Nephron (organoid): ENCODE results near the gene CCL27.
A peak's percentile ranks its signal among the peaks of the same experiment; 100 is the strongest.

Source experiments
- H3K27ac Mint-ChIP-seq, 3 experiments: 2 replicates each; pipeline ENCODE4 v1.8.0; 2020; ENCODE audit warnings: mixed read lengths in 3 of 3, mild to moderate bottlenecking in 2 of 3, moderate library complexity in 1 of 3
- H3K27me3 Mint-ChIP-seq: 2 replicates; pipeline ENCODE4 v1.8.0; 2021; ENCODE audit warnings: low read depth, mild to moderate bottlenecking, moderate library complexity, mixed read lengths
- H3K36me3 Mint-ChIP-seq: 2 replicates; pipeline ENCODE4 v1.8.0; 2020; ENCODE audit warnings: low read depth, mixed read lengths
- H3K4me1 Mint-ChIP-seq: 2 replicates; pipeline ENCODE4 v1.8.0; 2020; ENCODE audit warnings: mixed read lengths
- H3K4me3 Mint-ChIP-seq, 3 experiments: 2 replicates each; pipeline ENCODE4 v1.8.0; 2020; ENCODE audit warnings: mild to moderate bottlenecking in 3 of 3, mixed read lengths in 3 of 3, moderate library complexity in 2 of 3
- H3K9me3 Mint-ChIP-seq: 2 replicates; pipeline ENCODE4 v1.8.0; 2020; ENCODE audit warnings: mixed read lengths
- CTCF ChIP-seq, 3 experiments: fragments of 200-600 bp; sonication (generic); IDR thresholded peaks; one replicate each; pipeline ENCODE4 v1.5.0; 2021; ENCODE audit warnings: antibody characterized with exemption in 3 of 3; ENCODE audit not compliant: unreplicated experiment in 3 of 3

CCL27 gene

GRCh38 chr9:34662526-34663302, at the start of gene CCL27:
CCL27 (minus strand) TSS chr9:34662657; CDS start chr9:34662633, 24 bp downstream.
- H3K4me1 Mint-ChIP-seq = peaks cover 35% of the 10 kb centered on the region
- TF ChIP-seq CTCF (IDR thresholded peaks at IDR 0.05; ENCODE audit: unreplicated experiment in 3 of 3) = no peak
- H3K27ac Mint-ChIP-seq = peak within 1 kb of the TSS; percentile 15 to 93 (median 54)
- no peaks in the 10 kb centered on the region for H3K27me3 Mint-ChIP-seq
- no peaks in the 10 kb centered on the region for H3K9me3 Mint-ChIP-seq
- peaks cover 33% of the 10 kb centered on the region for H3K36me3 Mint-ChIP-seq
- H3K4me3 Mint-ChIP-seq = peak within 1 kb of the TSS; percentile 29 to 63 (median 59)

- H3K4me1 Mint-ChIP-seq = peaks cover 16% of the 10 kb centered on the region
- H3K4me3 Mint-ChIP-seq = no peak overlapping the region
- TF ChIP-seq CTCF (IDR thresholded peaks at IDR 0.05; ENCODE audit: unreplicated experiment in 3 of 3) = no peak
- peaks cover 16% of the 10 kb centered on the region for H3K9me3 Mint-ChIP-seq
- H3K27ac Mint-ChIP-seq = no peak overlapping the region
- no peaks in the 10 kb centered on the region for H3K36me3 Mint-ChIP-seq
- no peaks in the 10 kb centered on the region for H3K27me3 Mint-ChIP-seq
Measured at GRCh38 chr9:34712140-34712539, 49.7 kb upstream of the CCL27 start.

DNA sequence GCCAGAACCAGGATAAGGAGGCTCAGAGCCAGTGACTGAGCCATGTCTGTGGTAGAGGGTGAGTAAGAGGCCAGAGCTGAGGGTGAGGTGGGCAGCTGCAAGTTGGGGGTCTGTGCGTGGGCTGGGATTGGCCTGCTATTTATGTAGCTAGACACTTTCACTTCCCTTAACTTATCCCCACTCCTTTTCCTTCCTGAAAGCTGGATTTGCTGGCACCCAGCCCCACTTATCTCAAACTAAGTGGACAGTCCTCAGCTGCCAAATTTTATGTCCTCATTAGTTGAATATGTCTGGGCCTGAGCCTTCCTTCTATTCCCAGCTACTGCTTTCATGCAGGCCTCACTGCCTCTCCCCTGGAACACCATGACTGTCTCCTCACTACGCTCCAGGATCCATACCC, 47.6 kb upstream of the CCL27 start, which contains the start of gene CCL21:
Gene CCL21, minus strand, starts transcription at position 114 of the 400 bp plus-strand sequence. Its CDS starts 70 bp downstream, at position 44.
- Mint-ChIP-seq H3K4me1 (peaks cover 22% of the 10 kb centered on the region), H3K27ac (peak within 1 kb of the TSS; percentile 82 to 87 (median 86)), H3K9me3 (peaks cover 16% of the 10 kb centered on the region), H3K27me3 (no peaks in the 10 kb centered on the region), H3K4me3 (peak within 1 kb of the TSS in 2 of 3 experiments; percentile 15 to 41), H3K36me3 (no peaks in the 10 kb centered on the region)
- no peak for TF ChIP-seq CTCF (IDR thresholded peaks at IDR 0.05; ENCODE audit: unreplicated experiment in 3 of 3)

DNA sequence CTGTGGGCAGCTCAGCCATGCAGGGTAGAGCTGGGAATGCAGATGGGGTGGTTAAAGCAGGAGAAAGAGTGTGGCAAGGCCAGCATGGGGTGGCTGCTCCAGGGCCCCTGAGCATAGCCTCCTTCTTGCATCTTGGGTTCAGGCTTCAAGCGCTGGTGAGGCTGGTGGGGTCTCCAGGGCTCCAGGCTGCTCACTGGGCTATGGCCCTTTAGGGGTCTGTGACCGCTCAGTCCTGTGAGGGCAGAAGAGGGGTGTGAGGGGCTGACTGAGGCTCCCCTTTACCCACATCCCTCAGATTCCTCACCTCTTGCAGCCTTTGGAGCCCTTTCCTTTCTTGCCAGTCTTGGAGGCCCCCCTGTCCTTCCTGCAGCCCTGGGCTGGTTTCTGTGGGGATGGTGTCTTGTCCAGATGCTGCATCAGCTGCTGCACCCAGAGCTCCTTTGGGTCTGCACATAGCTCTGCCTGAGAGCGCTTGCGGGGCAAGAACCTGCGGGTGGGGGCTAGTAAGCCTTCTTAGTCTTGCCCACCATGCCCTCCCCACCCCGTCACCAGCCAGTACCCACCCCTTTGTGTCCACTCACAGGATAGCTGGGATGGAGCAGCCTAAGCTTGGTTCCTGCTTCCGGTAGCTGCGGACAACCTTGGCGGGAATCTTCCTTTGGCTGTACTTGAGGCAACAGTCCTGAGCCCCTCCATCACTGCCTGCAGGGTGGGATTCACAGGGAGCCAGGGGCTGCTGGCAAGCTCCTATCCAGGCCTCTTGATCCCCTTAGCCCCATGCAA, 46.9 kb upstream of the CCL27 start:
- Mint-ChIP-seq H3K36me3 (no peaks in the 10 kb centered on the region), H3K4me3 (no peak overlapping the region), H3K9me3 (peaks cover 16% of the 10 kb centered on the region), H3K27me3 (no peaks in the 10 kb centered on the region), H3K4me1 (peaks cover 22% of the 10 kb centered on the region), H3K27ac (peak overlapping the region in 2 of 3 experiments; percentile 86 to 87)
- no peak for TF ChIP-seq CTCF (IDR thresholded peaks at IDR 0.05; ENCODE audit: unreplicated experiment in 3 of 3)

DNA sequence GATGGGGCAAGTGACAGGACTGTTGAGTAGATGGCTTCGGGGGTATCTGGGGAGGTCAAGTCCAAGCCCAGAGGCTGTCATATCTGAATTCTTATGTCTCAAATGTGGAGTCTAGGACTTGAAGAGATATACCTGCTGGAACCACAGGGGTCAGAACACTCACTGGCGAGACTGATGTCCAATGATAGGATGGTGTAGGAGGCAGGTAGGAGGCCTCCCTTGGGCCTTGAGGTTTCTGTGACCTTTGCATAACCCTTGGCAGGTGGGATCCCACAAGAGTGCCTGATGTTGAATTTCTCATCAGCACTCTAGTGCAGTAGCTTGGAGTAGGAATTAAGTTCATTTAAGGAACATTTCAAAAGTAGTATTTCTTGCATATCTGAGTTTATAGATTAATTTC, 44.7 kb upstream of the CCL27 start:
- H3K36me3 Mint-ChIP-seq = no peaks in the 10 kb centered on the region
- peak overlapping the region in 2 of 3 experiments; percentile 6 to 28 for H3K27ac Mint-ChIP-seq
- H3K4me1 Mint-ChIP-seq = peaks cover 24% of the 10 kb centered on the region
- peaks cover 1% of the 10 kb centered on the region for H3K27me3 Mint-ChIP-seq
- TF ChIP-seq CTCF (IDR thresholded peaks at IDR 0.05; ENCODE audit: unreplicated experiment in 3 of 3) = no peak
- no peak overlapping the region for H3K4me3 Mint-ChIP-seq
- H3K9me3 Mint-ChIP-seq = peaks cover 5% of the 10 kb centered on the region
